H1 (cell line): ENCODE results near the gene TEN1.

Experiments
- ATF3 ChIP-seq: IDR thresholded peaks from 2 replicates; pipeline ENCODE4 v1.6.1; 2011; ENCODE audit warnings: low read depth, mild to moderate bottlenecking, low read length; ENCODE audit not compliant: insufficient read depth
- BACH1 ChIP-seq: IDR thresholded peaks from 2 replicates; pipeline ENCODE4 v1.6.1; 2012; ENCODE audit warnings: low read length, improper control_type of control experiment
- CHD1 ChIP-seq: IDR thresholded peaks from 2 replicates; pipeline ENCODE4 v1.6.1; 2012; ENCODE audit warnings: low read depth, low read length, improper control_type of control experiment
- EGR1 ChIP-seq: IDR thresholded peaks from 2 replicates; pipeline ENCODE4 v1.6.1; 2011; ENCODE audit warnings: low read depth, low read length, borderline replicate concordance
- EZH2 ChIP-seq: fragments of 200-600 bp; sonication (generic); IDR thresholded peaks from 2 replicates; pipeline ENCODE4 v1.7.1; 2012; ENCODE audit warnings: low read depth, mild to moderate bottlenecking, moderate library complexity, low read length, inconsistent platforms; ENCODE audit not compliant: severe bottlenecking
- GABPA ChIP-seq: IDR thresholded peaks from 2 replicates; pipeline ENCODE4 v1.6.1; 2011; ENCODE audit warnings: mild to moderate bottlenecking, low read length, moderate library complexity, borderline replicate concordance; ENCODE audit not compliant: insufficient read depth
- HDAC2 ChIP-seq, 2 experiments: fragments of 300-600 bp in 1 of 2; sonication (generic) in 1 of 2; IDR thresholded peaks; 2 replicates each; pipeline ENCODE4 v1.6.1; 2011 to 2012; ENCODE audit warnings: low read depth in 2 of 2, low read length in 2 of 2, mild to moderate bottlenecking in 2 of 2, moderate library complexity in 2 of 2, borderline replicate concordance in 1 of 2, inconsistent platforms in 1 of 2
- MAX ChIP-seq: IDR thresholded peaks from 2 replicates; pipeline ENCODE4 v1.6.1; 2012; ENCODE audit warnings: inconsistent platforms
- POLR2A ChIP-seq, 2 experiments: IDR thresholded peaks; 1 replicate in 1 of 2; 2 replicates in 1 of 2; pipeline ENCODE4 v1.6.1; 2011; ENCODE audit warnings: low read depth in 2 of 2, low read length in 2 of 2, mild to moderate bottlenecking in 2 of 2; ENCODE audit errors: control extremely low read depth in 1 of 2
- RNF2 ChIP-seq: fragments of 200-900, 300-1000 bp; sonication (generic); IDR thresholded peaks from 2 replicates; pipeline ENCODE4 v1.7.1; 2016; ENCODE audit warnings: borderline replicate concordance, low read depth, mild to moderate bottlenecking, antibody characterized with exemption, low read length; ENCODE audit not compliant: poor library complexity, severe bottlenecking; ENCODE audit errors: missing control alignments
- SP2 ChIP-seq: IDR thresholded peaks from 2 replicates; pipeline ENCODE4 v1.6.1; 2012; ENCODE audit warnings: mild to moderate bottlenecking, low read length, inconsistent platforms
- TF ChIP-seq, protein P1 (sequence below), 3 experiments: IDR thresholded peaks; 1 replicate in 2 of 3; 2 replicates in 1 of 3; pipeline versions ENCODE4 v1.5.1 to v1.6.1; 2011; ENCODE audit warnings: low read length in 3 of 3, mild to moderate bottlenecking in 3 of 3, inconsistent platforms in 2 of 3, low read depth in 1 of 3, moderate library complexity in 1 of 3; ENCODE audit not compliant: insufficient read depth in 1 of 3; ENCODE audit errors: control extremely low read depth in 1 of 3

DNA sequence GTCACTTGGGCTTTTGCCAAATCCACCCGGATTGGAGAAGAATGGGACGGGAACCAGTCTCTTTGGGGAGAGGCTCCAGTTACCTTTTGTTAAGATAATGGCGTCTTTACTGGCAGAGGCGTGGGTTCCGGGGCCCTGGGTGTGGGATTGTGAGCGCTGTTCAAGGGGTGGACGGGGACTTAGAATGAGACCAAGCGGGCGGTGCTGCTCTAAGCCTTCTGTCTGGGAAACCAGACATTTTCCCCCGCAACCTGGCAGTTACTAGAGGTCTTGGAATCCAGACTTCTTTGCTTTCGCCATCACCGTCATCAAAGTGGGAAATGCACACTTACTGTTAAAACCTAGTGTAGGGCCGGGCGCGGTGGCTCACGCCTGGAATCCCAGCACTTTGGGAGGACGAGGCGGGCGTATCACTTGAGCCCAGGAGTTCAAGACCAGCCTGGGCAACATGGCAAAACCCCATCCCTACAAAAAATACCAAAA is 706 bp downstream of the TEN1 start:
- TF ChIP-seq SP2 (no peak), POLR2A (IDR thresholded peaks at IDR 0.05; ENCODE audit: control extremely low read depth in 1 of 2, low read depth in 2 of 2, low read length in 2 of 2) (no peak; a peak in 1 of 3 replicates), CHD1 (no peak), GABPA (no peak), BACH1 (no peak; the same call in 1 of the 2 replicates), EGR1 (no peak), ATF3 (no peak), EZH2 (no peak), HDAC2 (IDR thresholded peaks at IDR 0.05; ENCODE audit: borderline replicate concordance in 1 of 2, low read depth in 2 of 2, low read length in 2 of 2) (no peak), RNF2 (no peak), MAX (no peak)
- TF ChIP-seq, protein P1, sequence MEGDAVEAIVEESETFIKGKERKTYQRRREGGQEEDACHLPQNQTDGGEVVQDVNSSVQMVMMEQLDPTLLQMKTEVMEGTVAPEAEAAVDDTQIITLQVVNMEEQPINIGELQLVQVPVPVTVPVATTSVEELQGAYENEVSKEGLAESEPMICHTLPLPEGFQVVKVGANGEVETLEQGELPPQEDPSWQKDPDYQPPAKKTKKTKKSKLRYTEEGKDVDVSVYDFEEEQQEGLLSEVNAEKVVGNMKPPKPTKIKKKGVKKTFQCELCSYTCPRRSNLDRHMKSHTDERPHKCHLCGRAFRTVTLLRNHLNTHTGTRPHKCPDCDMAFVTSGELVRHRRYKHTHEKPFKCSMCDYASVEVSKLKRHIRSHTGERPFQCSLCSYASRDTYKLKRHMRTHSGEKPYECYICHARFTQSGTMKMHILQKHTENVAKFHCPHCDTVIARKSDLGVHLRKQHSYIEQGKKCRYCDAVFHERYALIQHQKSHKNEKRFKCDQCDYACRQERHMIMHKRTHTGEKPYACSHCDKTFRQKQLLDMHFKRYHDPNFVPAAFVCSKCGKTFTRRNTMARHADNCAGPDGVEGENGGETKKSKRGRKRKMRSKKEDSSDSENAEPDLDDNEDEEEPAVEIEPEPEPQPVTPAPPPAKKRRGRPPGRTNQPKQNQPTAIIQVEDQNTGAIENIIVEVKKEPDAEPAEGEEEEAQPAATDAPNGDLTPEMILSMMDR (IDR thresholded peaks at IDR 0.05; ENCODE audit: control extremely low read depth in 1 of 3, insufficient read depth in 1 of 3, low read depth in 1 of 3, low read length in 3 of 3) = no peak
